Testis (tissue), 2 donors: ENCODE measurements around the gene VEGFA.

Experiments used
- POLR2A ChIP-seq: fragments of 450-650 bp; IDR thresholded peaks from one replicate; pipeline ENCODE4 v1.6.1; 2017; ENCODE audit warnings: antibody characterized with exemption, mild to moderate bottlenecking, moderate library complexity
- TF ChIP-seq, protein P1 (sequence below), 3 experiments: fragments of 450-650 bp in 2 of 3; fragments of 200-600 bp in 1 of 3; sonication (generic) in 1 of 3; IDR thresholded peaks; one replicate each; pipeline ENCODE4 v1.5.1; 2016 to 2019; ENCODE audit warnings: antibody characterized with exemption in 3 of 3, mild to moderate bottlenecking in 2 of 3, moderate library complexity in 1 of 3

GRCh38 chr6:43784049-43784855, 14.2 kb downstream of the VEGFA start:
- TF ChIP-seq POLR2A = no peak
- TF ChIP-seq, protein P1, sequence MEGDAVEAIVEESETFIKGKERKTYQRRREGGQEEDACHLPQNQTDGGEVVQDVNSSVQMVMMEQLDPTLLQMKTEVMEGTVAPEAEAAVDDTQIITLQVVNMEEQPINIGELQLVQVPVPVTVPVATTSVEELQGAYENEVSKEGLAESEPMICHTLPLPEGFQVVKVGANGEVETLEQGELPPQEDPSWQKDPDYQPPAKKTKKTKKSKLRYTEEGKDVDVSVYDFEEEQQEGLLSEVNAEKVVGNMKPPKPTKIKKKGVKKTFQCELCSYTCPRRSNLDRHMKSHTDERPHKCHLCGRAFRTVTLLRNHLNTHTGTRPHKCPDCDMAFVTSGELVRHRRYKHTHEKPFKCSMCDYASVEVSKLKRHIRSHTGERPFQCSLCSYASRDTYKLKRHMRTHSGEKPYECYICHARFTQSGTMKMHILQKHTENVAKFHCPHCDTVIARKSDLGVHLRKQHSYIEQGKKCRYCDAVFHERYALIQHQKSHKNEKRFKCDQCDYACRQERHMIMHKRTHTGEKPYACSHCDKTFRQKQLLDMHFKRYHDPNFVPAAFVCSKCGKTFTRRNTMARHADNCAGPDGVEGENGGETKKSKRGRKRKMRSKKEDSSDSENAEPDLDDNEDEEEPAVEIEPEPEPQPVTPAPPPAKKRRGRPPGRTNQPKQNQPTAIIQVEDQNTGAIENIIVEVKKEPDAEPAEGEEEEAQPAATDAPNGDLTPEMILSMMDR (IDR thresholded peaks at IDR 0.05) = no peak
